Astrocyte (in vitro differentiated cells and primary cell): ENCODE data around the gene NCBP3. TPM values are rescaled to one million over a fixed set of nuclear protein-coding genes. Genes with fewer than 3 reads are reported as not detected.

Experiments
- DNase-seq: peaks from one replicate; pipeline ENCODE4 v3.0.0-alpha.2; 2010; ENCODE audit warnings: low read depth
- FAIRE-seq: peaks from 2 replicates; lab custom pipeline; 2011; peaks lifted over from hg19 to GRCh38; lab: Jason Lieb, UNC
- H2AFZ ChIP-seq: 2 replicates; pipeline ENCODE4 v1.6.0; 2012; ENCODE audit warnings: low read depth, low read length, inconsistent platforms
- H3K27ac ChIP-seq: 2 replicates; pipeline ENCODE4 v1.5.1; 2011; ENCODE audit warnings: low read depth, low read length, inconsistent platforms
- H3K27me3 ChIP-seq: 2 replicates; pipeline ENCODE4 v1.6.0; 2011; ENCODE audit warnings: low read length, inconsistent platforms; ENCODE audit not compliant: insufficient read depth
- H3K36me3 ChIP-seq: 2 replicates; pipeline ENCODE4 v1.5.1; 2011; ENCODE audit warnings: low read length, inconsistent platforms; ENCODE audit not compliant: insufficient read depth
- H3K4me1 ChIP-seq: 2 replicates; pipeline ENCODE4 v1.5.1; 2011; ENCODE audit warnings: low read length, inconsistent platforms; ENCODE audit not compliant: insufficient read depth
- H3K4me2 ChIP-seq: 2 replicates; pipeline ENCODE4 v1.6.0; 2012; ENCODE audit warnings: low read length, inconsistent platforms
- H3K4me3 ChIP-seq: 2 replicates; pipeline ENCODE4 v1.5.1; 2011; ENCODE audit warnings: low read depth, mild to moderate bottlenecking, low read length, inconsistent platforms; ENCODE audit not compliant: insufficient read depth
- H3K79me2 ChIP-seq: 2 replicates; pipeline ENCODE4 v1.6.0; 2012; ENCODE audit warnings: mild to moderate bottlenecking, low read length, inconsistent platforms; ENCODE audit not compliant: insufficient read depth
- H3K9ac ChIP-seq: 2 replicates; pipeline ENCODE4 v1.6.0; 2012; ENCODE audit warnings: mild to moderate bottlenecking, low read length, inconsistent platforms
- H3K9me3 ChIP-seq: 2 replicates; pipeline ENCODE4 v1.5.1; 2012; ENCODE audit warnings: low read depth, mild to moderate bottlenecking, low read length, inconsistent platforms; ENCODE audit not compliant: insufficient read depth
- H4K20me1 ChIP-seq: 2 replicates; pipeline ENCODE4 v1.6.0; 2012; ENCODE audit warnings: low read length, inconsistent platforms; ENCODE audit not compliant: insufficient read depth
- H3K27ac Mint-ChIP-seq: one replicate; pipeline ENCODE4 v1.8.0; 2021; ENCODE audit warnings: mild to moderate bottlenecking, mixed read lengths; ENCODE audit not compliant: unreplicated experiment
- H3K27me3 Mint-ChIP-seq: one replicate; pipeline ENCODE4 v1.8.0; 2021; ENCODE audit warnings: low read depth, mixed read lengths; ENCODE audit not compliant: unreplicated experiment
- H3K36me3 Mint-ChIP-seq: one replicate; pipeline ENCODE4 v1.8.0; 2021; ENCODE audit warnings: low read depth, mixed read lengths; ENCODE audit not compliant: unreplicated experiment
- H3K4me1 Mint-ChIP-seq: one replicate; pipeline ENCODE4 v1.8.0; 2021; ENCODE audit warnings: low read depth, mixed read lengths; ENCODE audit not compliant: unreplicated experiment
- H3K4me3 Mint-ChIP-seq: one replicate; pipeline ENCODE4 v1.8.0; 2021; ENCODE audit warnings: mild to moderate bottlenecking, moderate library complexity, mixed read lengths; ENCODE audit not compliant: unreplicated experiment
- H3K9me3 Mint-ChIP-seq: one replicate; pipeline ENCODE4 v1.8.0; 2021; ENCODE audit warnings: mild to moderate bottlenecking, mixed read lengths; ENCODE audit not compliant: unreplicated experiment
- EZH2 ChIP-seq: IDR thresholded peaks from 2 replicates; pipeline ENCODE4 v1.6.1; 2012; ENCODE audit warnings: mild to moderate bottlenecking, low read length, inconsistent platforms; ENCODE audit not compliant: insufficient read depth
- total RNA-seq: library from RNA; stranded (reverse); gene quantifications from 2 replicates; pipeline ENCODE4 v1.2.1, GENCODE V29; 2021
- TF ChIP-seq, protein P1 (sequence below): IDR thresholded peaks from 2 replicates; pipeline ENCODE4 v1.5.1; 2011; ENCODE audit warnings: low read depth, mild to moderate bottlenecking, inconsistent platforms, low read length, moderate library complexity; ENCODE audit not compliant: insufficient read depth

Gene NCBP3
- total RNA-seq, 1 donor from 2014 or later, result 46.7 TPM

DNA sequence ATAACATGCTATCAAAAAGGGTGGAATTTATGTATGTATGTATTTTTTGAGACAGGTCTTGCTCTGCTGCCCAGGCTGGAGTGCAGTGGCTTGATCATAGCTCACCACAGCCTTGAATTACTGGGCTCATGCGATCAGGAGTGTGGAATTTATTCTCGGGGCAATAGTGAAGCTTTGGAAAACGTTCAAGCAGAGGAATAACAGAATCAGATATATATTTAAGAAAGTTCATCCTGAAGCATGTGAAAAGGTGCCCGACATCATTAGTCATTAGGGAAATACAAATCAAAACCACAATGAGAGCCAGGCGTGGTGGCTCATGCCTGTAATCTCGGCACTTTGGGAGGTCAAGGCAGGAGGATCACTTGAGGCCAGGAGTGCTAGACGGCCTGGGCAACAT, 37.3 kb downstream of the NCBP3 start:
- peak overlapping the region; percentile 65 for H3K4me2 ChIP-seq
- Mint-ChIP-seq H3K27ac (peak overlapping the region; percentile 63), H3K36me3 (peaks cover 9% of the 10 kb centered on the region), H3K4me3 (no peak overlapping the region), H3K4me1 (no peaks in the 10 kb centered on the region), H3K9me3 (no peaks in the 10 kb centered on the region), H3K27me3 (no peaks in the 10 kb centered on the region)
- peaks cover 21% of the 10 kb centered on the region for H3K4me1 ChIP-seq
- FAIRE-seq, result no peak
- H3K79me2 ChIP-seq, result peaks cover 3% of the 10 kb centered on the region
- H3K9ac ChIP-seq, result peak overlapping the region; percentile 49
- H3K27ac ChIP-seq, result peak overlapping the region; percentile 46
- DNase-seq, result peak; percentile 75
- peaks cover 20% of the 10 kb centered on the region for H3K36me3 ChIP-seq
- no peaks in the 10 kb centered on the region for H3K27me3 ChIP-seq
- H3K4me3 ChIP-seq, result no peak overlapping the region
- no peaks in the 10 kb centered on the region for H4K20me1 ChIP-seq
- H3K9me3 ChIP-seq, result no peaks in the 10 kb centered on the region
- no peak overlapping the region for H2AFZ ChIP-seq
- no peak for TF ChIP-seq EZH2
- TF ChIP-seq, protein P1, sequence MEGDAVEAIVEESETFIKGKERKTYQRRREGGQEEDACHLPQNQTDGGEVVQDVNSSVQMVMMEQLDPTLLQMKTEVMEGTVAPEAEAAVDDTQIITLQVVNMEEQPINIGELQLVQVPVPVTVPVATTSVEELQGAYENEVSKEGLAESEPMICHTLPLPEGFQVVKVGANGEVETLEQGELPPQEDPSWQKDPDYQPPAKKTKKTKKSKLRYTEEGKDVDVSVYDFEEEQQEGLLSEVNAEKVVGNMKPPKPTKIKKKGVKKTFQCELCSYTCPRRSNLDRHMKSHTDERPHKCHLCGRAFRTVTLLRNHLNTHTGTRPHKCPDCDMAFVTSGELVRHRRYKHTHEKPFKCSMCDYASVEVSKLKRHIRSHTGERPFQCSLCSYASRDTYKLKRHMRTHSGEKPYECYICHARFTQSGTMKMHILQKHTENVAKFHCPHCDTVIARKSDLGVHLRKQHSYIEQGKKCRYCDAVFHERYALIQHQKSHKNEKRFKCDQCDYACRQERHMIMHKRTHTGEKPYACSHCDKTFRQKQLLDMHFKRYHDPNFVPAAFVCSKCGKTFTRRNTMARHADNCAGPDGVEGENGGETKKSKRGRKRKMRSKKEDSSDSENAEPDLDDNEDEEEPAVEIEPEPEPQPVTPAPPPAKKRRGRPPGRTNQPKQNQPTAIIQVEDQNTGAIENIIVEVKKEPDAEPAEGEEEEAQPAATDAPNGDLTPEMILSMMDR, result no peak

DNA sequence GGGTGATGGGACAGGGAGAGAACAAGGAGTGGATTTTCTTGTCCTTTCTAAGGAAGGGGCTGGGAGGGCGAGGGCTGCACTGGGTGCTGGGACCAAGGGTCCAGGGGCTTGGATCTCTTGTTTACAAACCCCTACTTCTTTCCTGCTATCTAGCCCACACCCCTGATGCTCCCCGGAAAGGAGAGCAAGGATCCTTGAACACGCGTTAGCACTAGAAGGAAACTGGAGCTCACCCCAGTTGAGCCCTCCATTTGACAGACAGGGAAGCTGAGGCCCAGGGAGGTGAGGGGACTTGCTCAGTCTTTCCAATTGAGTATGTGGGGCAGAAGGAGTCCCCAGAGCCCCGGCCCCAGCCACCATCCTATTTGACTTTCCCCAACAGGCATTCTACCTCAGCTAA, 40.5 kb downstream of the NCBP3 start:
- Mint-ChIP-seq H3K27me3 (no peaks in the 10 kb centered on the region), H3K27ac (no peak overlapping the region)
- H3K79me2 ChIP-seq, result peaks cover 3% of the 10 kb centered on the region

DNA sequence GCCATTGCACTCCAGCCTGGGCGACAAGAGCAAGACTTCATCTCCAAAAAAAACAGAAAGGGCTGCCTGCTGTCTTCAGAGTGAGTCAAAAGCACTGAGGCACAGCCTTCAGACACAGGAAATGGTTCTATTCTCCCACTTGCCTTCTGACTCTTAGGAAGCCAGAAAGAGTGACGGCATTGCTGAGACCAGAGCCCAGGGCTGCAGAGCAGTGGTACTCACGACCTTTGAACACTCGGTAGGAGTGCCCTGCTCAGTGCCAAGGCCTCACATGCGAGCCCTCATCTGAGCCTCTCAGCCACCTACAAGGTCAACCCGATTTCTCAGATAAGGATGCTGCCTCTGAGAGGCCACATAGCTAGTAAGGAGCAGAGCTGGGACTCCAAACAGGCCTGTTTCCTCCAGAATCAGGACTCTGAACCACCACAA, 41.5 kb downstream of the NCBP3 start:
- Histone ChIP-seq H3K79me2 (peaks cover 3% of the 10 kb centered on the region), H3K4me3 (no peak overlapping the region), H3K4me1 (peaks cover 56% of the 10 kb centered on the region), H3K9me3 (no peaks in the 10 kb centered on the region), H4K20me1 (no peaks in the 10 kb centered on the region), H2AFZ (no peak overlapping the region), H3K9ac (no peak overlapping the region), H3K4me2 (peak overlapping the region; percentile 25), H3K27ac (peak overlapping the region; percentile 63), H3K36me3 (peaks cover 8% of the 10 kb centered on the region), H3K27me3 (no peaks in the 10 kb centered on the region)
- Mint-ChIP-seq H3K27ac (no peak overlapping the region), H3K9me3 (no peaks in the 10 kb centered on the region), H3K4me3 (no peak overlapping the region), H3K4me1 (peaks cover 29% of the 10 kb centered on the region), H3K27me3 (no peaks in the 10 kb centered on the region), H3K36me3 (peaks cover 4% of the 10 kb centered on the region)
- TF ChIP-seq, protein P1, result no peak
- TF ChIP-seq EZH2, result no peak
- DNase-seq (peak; percentile 70), FAIRE-seq (no peak)

More for the DNA sequence above, 40.5 kb downstream of the NCBP3 start:
- Histone ChIP-seq H3K4me3 (no peak overlapping the region), H3K4me2 (no peak overlapping the region), H3K9me3 (no peaks in the 10 kb centered on the region), H3K27ac (no peak overlapping the region), H3K36me3 (peaks cover 8% of the 10 kb centered on the region), H3K9ac (no peak overlapping the region), H2AFZ (no peak overlapping the region), H3K27me3 (no peaks in the 10 kb centered on the region), H4K20me1 (no peaks in the 10 kb centered on the region), H3K4me1 (peaks cover 50% of the 10 kb centered on the region)
- TF ChIP-seq, protein P1, result no peak
- no peak for TF ChIP-seq EZH2
- no peak overlapping the region for H3K4me3 Mint-ChIP-seq
- H3K4me1 Mint-ChIP-seq, result peaks cover 25% of the 10 kb centered on the region
- no peaks in the 10 kb centered on the region for H3K9me3 Mint-ChIP-seq
- no peak for FAIRE-seq
- H3K36me3 Mint-ChIP-seq, result peaks cover 4% of the 10 kb centered on the region
- no peak for DNase-seq
